ENCODE measurements around the gene SLC24A4. TPM values are rescaled to one million over a fixed set of nuclear protein-coding genes. Genes with fewer than 3 reads are reported as not detected.

The SLC24A4 gene
- total and polyA plus RNA-seq, 10 donors = 0.29 to 8.9 (median 4.2) TPM

- intact Hi-C loops (cut with DNase I; ENCODE audit: low total_unique reads) = no loop called here
- TF ChIP-seq POLR2A (IDR thresholded peaks at IDR 0.05) (no peak), POLR2AphosphoS5 (IDR thresholded peaks at IDR 0.05) (no peak), CTCF (IDR thresholded peaks at IDR 0.05 in 8 of 11, conservative IDR thresholded peaks at IDR 0.05 in 3 of 11) (no peak)
Measured at GRCh38 chr14:92297818-92298595, 25.0 kb upstream of the SLC24A4 start.

GRCh38 chr14:92302481-92302880 lies 20.5 kb upstream of the SLC24A4 start:
- Histone ChIP-seq H3K9me3 (peaks cover 0 to 5% (median 0%) of the 10 kb centered on the region in 8 donors), H3K4me3 (no peak overlapping the region), H3K36me3 (no peaks in the 10 kb centered on the region), H3K27me3 (replicated peaks in 1 of 7) (peaks cover 0 to 35% (median 0%) of the 10 kb centered on the region in 7 donors), H3K27ac (no peak overlapping the region), H3K4me1 (no peaks in the 10 kb centered on the region)
- intact Hi-C loops (cut with DNase I; ENCODE audit: low total_unique reads) = no loop called here
- DNase-seq = no peak
- TF ChIP-seq CTCF (IDR thresholded peaks at IDR 0.05 in 8 of 11, conservative IDR thresholded peaks at IDR 0.05 in 3 of 11) = no peak
- TF ChIP-seq POLR2AphosphoS5 (IDR thresholded peaks at IDR 0.05) = no peak
- TF ChIP-seq POLR2A (IDR thresholded peaks at IDR 0.05) = no peak
- 66 to 81% (median 73%) methylated on average over 5 of the region's 5 CpGs for WGBS, 5 donors

More at GRCh38 chr14:92297818-92298595, 25.0 kb upstream of the SLC24A4 start:
- H3K27me3 ChIP-seq (replicated peaks in 1 of 7) = peaks cover 0 to 35% (median 0%) of the 10 kb centered on the region in 7 donors
- no peak for DNase-seq
- H3K27ac ChIP-seq = no peak overlapping the region
- H3K9me3 ChIP-seq = no peaks in the 10 kb centered on the region
- no peaks in the 10 kb centered on the region for H3K36me3 ChIP-seq
- no peak overlapping the region for H3K4me3 ChIP-seq
- H3K4me1 ChIP-seq = no peaks in the 10 kb centered on the region
- 74 to 90% (median 82%) methylated on average over 6 of the region's 6 CpGs for WGBS, 5 donors

GRCh38 chr14:92308716-92309115 lies 14.2 kb upstream of the SLC24A4 start:
- no peak for DNase-seq
- Histone ChIP-seq H3K4me3 (no peak overlapping the region), H3K27me3 (replicated peaks in 1 of 7) (no peaks in the 10 kb centered on the region), H3K27ac (no peak overlapping the region), H3K9me3 (peaks cover 0 to 7% (median 0%) of the 10 kb centered on the region in 8 donors), H3K4me1 (peaks cover 0 to 4% (median 0%) of the 10 kb centered on the region in 6 donors), H3K36me3 (no peaks in the 10 kb centered on the region)
- intact Hi-C loops (cut with DNase I; ENCODE audit: low total_unique reads) = no loop called here
- no peak for TF ChIP-seq POLR2AphosphoS5 (IDR thresholded peaks at IDR 0.05)
- TF ChIP-seq POLR2A (IDR thresholded peaks at IDR 0.05) = no peak
- TF ChIP-seq CTCF (IDR thresholded peaks at IDR 0.05 in 8 of 11, conservative IDR thresholded peaks at IDR 0.05 in 3 of 11) = no peak
- WGBS, 5 donors = 80 to 88% (median 86%) methylated on average over 8 of the region's 8 CpGs

- intact Hi-C loops (cut with DNase I; ENCODE audit: low total_unique reads) = no loop called here
- no peak overlapping the region for H3K4me3 ChIP-seq
- H3K27ac ChIP-seq = no peak overlapping the region
- no peaks in the 10 kb centered on the region for H3K36me3 ChIP-seq
- H3K27me3 ChIP-seq (replicated peaks in 1 of 7) = no peaks in the 10 kb centered on the region
- 74 to 80% (median 77%) methylated on average over 7 of the region's 7 CpGs for WGBS, 5 donors
- H3K4me1 ChIP-seq = peaks cover 0 to 6% (median 0%) of the 10 kb centered on the region in 6 donors
- TF ChIP-seq POLR2AphosphoS5 (IDR thresholded peaks at IDR 0.05) (no peak), CTCF (IDR thresholded peaks at IDR 0.05 in 8 of 11, conservative IDR thresholded peaks at IDR 0.05 in 3 of 11) (no peak), POLR2A (IDR thresholded peaks at IDR 0.05) (no peak)
- DNase-seq = no peak
- H3K9me3 ChIP-seq = peaks cover 0 to 7% (median 0%) of the 10 kb centered on the region in 8 donors
Measured at GRCh38 chr14:92309968-92310530, 12.9 kb upstream of the SLC24A4 start.

All from spleen (tissue), 11 donors.